SK-N-SH treated with all-trans-retinoic acid at 6 μM for 48 hours (cell line): ENCODE measurements around the gene PLA2G15.

Source experiments
- CREB5 ChIP-seq: fragments of 250-450 bp; sonication (Bioruptor Pico); IDR thresholded peaks from 2 replicates; pipeline ENCODE4 v1.5.1; 2020; ENCODE audit warnings: low read depth, mild to moderate bottlenecking, moderate library complexity
- CSDC2 ChIP-seq: fragments of 250-450 bp; sonication (Bioruptor Pico); IDR thresholded peaks from 2 replicates; pipeline ENCODE4 v1.5.0; 2020; ENCODE audit warnings: mild to moderate bottlenecking, moderate library complexity
- GLIS3 ChIP-seq: fragments of 250-450 bp; sonication (Bioruptor Pico); IDR thresholded peaks from 2 replicates; pipeline ENCODE4 v1.5.0; 2020; ENCODE audit warnings: mild to moderate bottlenecking, moderate library complexity
- ISL1 ChIP-seq: fragments of 250-450 bp; sonication (Bioruptor Pico); IDR thresholded peaks from 2 replicates; pipeline ENCODE4 v2.1.2; 2022; ENCODE audit warnings: mild to moderate bottlenecking, moderate library complexity
- PATZ1 ChIP-seq: fragments of 250-450 bp; sonication (Bioruptor Pico); IDR thresholded peaks from 2 replicates; pipeline ENCODE4 v1.8.0; 2020; ENCODE audit warnings: mild to moderate bottlenecking, moderate library complexity, borderline replicate concordance
- PPARA ChIP-seq: fragments of 250-450 bp; sonication (Bioruptor Pico); IDR thresholded peaks from 2 replicates; pipeline ENCODE4 v1.5.0; 2020; ENCODE audit warnings: mild to moderate bottlenecking, borderline replicate concordance
- TCF4 ChIP-seq: fragments of 250-450 bp; sonication (Bioruptor Pico); IDR thresholded peaks from 2 replicates; pipeline ENCODE4 v1.8.0; 2021; ENCODE audit warnings: mild to moderate bottlenecking, moderate library complexity, borderline replicate concordance
- ZC3H10 ChIP-seq: fragments of 250-450 bp; sonication (Bioruptor Pico); IDR thresholded peaks from 2 replicates; pipeline ENCODE4 v1.5.1; 2021; ENCODE audit warnings: mild to moderate bottlenecking, moderate library complexity
- ZFP3 ChIP-seq: fragments of 250-450 bp; sonication (Bioruptor Pico); IDR thresholded peaks from 2 replicates; pipeline ENCODE4 v1.5.0; 2020; ENCODE audit warnings: mild to moderate bottlenecking, moderate library complexity
- ZNF565 ChIP-seq: fragments of 450-650 bp; formaldehyde crosslinking; conservative IDR thresholded peaks from 2 replicates; pipeline ENCODE4 v1.5.0; 2020; ENCODE audit warnings: low read depth, mild to moderate bottlenecking, moderate library complexity
- ZNF70 ChIP-seq: fragments of 450-650 bp; formaldehyde crosslinking; IDR thresholded peaks from 2 replicates; pipeline ENCODE4 v1.5.0; 2020; ENCODE audit warnings: mild to moderate bottlenecking, moderate library complexity
- ZNF8 ChIP-seq: fragments of 450-650 bp; formaldehyde crosslinking; IDR thresholded peaks from 2 replicates; pipeline ENCODE4 v1.5.0; 2020; ENCODE audit warnings: mild to moderate bottlenecking, moderate library complexity

- no peak for TF ChIP-seq ZNF565 (CRISPR knock-in tag)
- TF ChIP-seq PPARA (CRISPR knock-in tag), result no peak
- no peak for TF ChIP-seq GLIS3 (CRISPR knock-in tag)
- TF ChIP-seq TCF4, result no peak
- TF ChIP-seq ZNF70, result no peak
- TF ChIP-seq ZC3H10 (CRISPR knock-in tag), result no peak
- TF ChIP-seq PATZ1 (CRISPR knock-in tag), result no peak
- no peak for TF ChIP-seq ISL1
- TF ChIP-seq CREB5, result no peak
- TF ChIP-seq ZFP3 (CRISPR knock-in tag), result no peak
- no peak for TF ChIP-seq ZNF8 (CRISPR knock-in tag)
- TF ChIP-seq CSDC2, result no peak
These were observed 31.1 kb downstream of the PLA2G15 start for GRCh38 chr16:68276223-68276622.
